Measurements from ENCODE around the gene BLOC1S5. TPM values are rescaled to one million over a fixed set of nuclear protein-coding genes. Genes with fewer than 3 reads are reported as not detected.
A peak's percentile ranks its signal among the peaks of the same experiment; 100 is the strongest.

Gene BLOC1S5
- 10 to 100 TPM; 18.2 to 23.7 TPM for total RNA-seq

- Mint-ChIP-seq H3K4me3 (peak within 1 kb of the TSS; percentile 95), H3K36me3 (peaks cover 16% of the 10 kb centered on the region), H3K4me1 (peaks cover 31% of the 10 kb centered on the region), H3K27ac (peak within 1 kb of the TSS; percentile 95), H3K9me3 (ENCODE audit: low read depth) (no peaks in the 10 kb centered on the region), H3K27me3 (no peaks in the 10 kb centered on the region)
- DNase-seq (peak; percentile 98), ATAC-seq (peak; percentile 95)
- CTCF ChIA-PET: interaction anchor here (0.8 to 1.8 kb wide), 3 partner anchors 13 to 58 kb away, joined by 3 to 11 read pairs (median 4); partner anchors contain the start of gene EEF1E1
Observed at GRCh38 chr6:8063761-8064637, at the start of gene BLOC1S5. Gene BLOC1S5 (minus strand): TSS chr6:8064389. CDS start chr6:8064376, 13 bp downstream.

- CTCF ChIA-PET: no interaction called here
- no peaks in the 10 kb centered on the region for H3K36me3 Mint-ChIP-seq
- H3K4me3 Mint-ChIP-seq: no peak overlapping the region
- peaks cover 19% of the 10 kb centered on the region for H3K27me3 Mint-ChIP-seq
- no peak overlapping the region for H3K27ac Mint-ChIP-seq
- DNase-seq (no peak), ATAC-seq (no peak)
- no peaks in the 10 kb centered on the region for H3K9me3 Mint-ChIP-seq (ENCODE audit: low read depth)
- peaks cover 1% of the 10 kb centered on the region for H3K4me1 Mint-ChIP-seq
Observed at GRCh38 chr6:8113131-8113654, 49.0 kb upstream of the BLOC1S5 start.

GRCh38 chr6:8110725-8111124 lies 46.5 kb upstream of the BLOC1S5 start:
- Mint-ChIP-seq H3K4me1 (peaks cover 2% of the 10 kb centered on the region), H3K27me3 (peaks cover 26% of the 10 kb centered on the region), H3K9me3 (ENCODE audit: low read depth) (no peaks in the 10 kb centered on the region), H3K4me3 (no peak overlapping the region), H3K27ac (no peak overlapping the region), H3K36me3 (no peaks in the 10 kb centered on the region)
- CTCF ChIA-PET: no interaction called here
- DNase-seq (no peak), ATAC-seq (no peak)

GRCh38 chr6:8110117-8110721 lies 46.0 kb upstream of the BLOC1S5 start:
- peaks cover 26% of the 10 kb centered on the region for H3K27me3 Mint-ChIP-seq
- CTCF ChIA-PET: no interaction called here
- no peak overlapping the region for H3K4me3 Mint-ChIP-seq
- no peaks in the 10 kb centered on the region for H3K9me3 Mint-ChIP-seq (ENCODE audit: low read depth)
- H3K27ac Mint-ChIP-seq: no peak overlapping the region
- no peak for DNase-seq
- no peaks in the 10 kb centered on the region for H3K36me3 Mint-ChIP-seq
- no peak for ATAC-seq
- H3K4me1 Mint-ChIP-seq: peaks cover 2% of the 10 kb centered on the region

- Mint-ChIP-seq H3K27ac (no peak overlapping the region), H3K36me3 (no peaks in the 10 kb centered on the region), H3K9me3 (ENCODE audit: low read depth) (no peaks in the 10 kb centered on the region), H3K4me3 (no peak overlapping the region), H3K27me3 (peaks cover 29% of the 10 kb centered on the region), H3K4me1 (peaks cover 2% of the 10 kb centered on the region)
- CTCF ChIA-PET: no interaction called here
- DNase-seq (no peak), ATAC-seq (no peak)
Observed at GRCh38 chr6:8108759-8109539, 44.8 kb upstream of the BLOC1S5 start.

- H3K36me3 Mint-ChIP-seq: no peaks in the 10 kb centered on the region
- ATAC-seq (no peak), DNase-seq (no peak)
- H3K4me1 Mint-ChIP-seq: peaks cover 2% of the 10 kb centered on the region
- no peak overlapping the region for H3K27ac Mint-ChIP-seq
- peaks cover 29% of the 10 kb centered on the region for H3K27me3 Mint-ChIP-seq
- H3K4me3 Mint-ChIP-seq: no peak overlapping the region
- CTCF ChIA-PET: no interaction called here
- H3K9me3 Mint-ChIP-seq (ENCODE audit: low read depth): no peaks in the 10 kb centered on the region
Observed at GRCh38 chr6:8108031-8108660, 44.0 kb upstream of the BLOC1S5 start.

GRCh38 chr6:8105791-8106190 lies 41.6 kb upstream of the BLOC1S5 start:
- H3K36me3 Mint-ChIP-seq: no peaks in the 10 kb centered on the region
- peaks cover 17% of the 10 kb centered on the region for H3K4me1 Mint-ChIP-seq
- H3K9me3 Mint-ChIP-seq (ENCODE audit: low read depth): no peaks in the 10 kb centered on the region
- no peak for ATAC-seq
- no peak for DNase-seq
- CTCF ChIA-PET: no interaction called here
- H3K27me3 Mint-ChIP-seq: peaks cover 23% of the 10 kb centered on the region
- no peak overlapping the region for H3K4me3 Mint-ChIP-seq
- H3K27ac Mint-ChIP-seq: no peak overlapping the region

- DNase-seq: no peak
- H3K9me3 Mint-ChIP-seq (ENCODE audit: low read depth): no peaks in the 10 kb centered on the region
- peaks cover 29% of the 10 kb centered on the region for H3K4me1 Mint-ChIP-seq
- H3K36me3 Mint-ChIP-seq: peaks cover 12% of the 10 kb centered on the region
- peaks cover 14% of the 10 kb centered on the region for H3K27me3 Mint-ChIP-seq
- H3K27ac Mint-ChIP-seq: no peak overlapping the region
- CTCF ChIA-PET: no interaction called here
- no peak for ATAC-seq
- no peak overlapping the region for H3K4me3 Mint-ChIP-seq
Observed at GRCh38 chr6:8103726-8104125, 39.5 kb upstream of the BLOC1S5 start.

GRCh38 chr6:8102122-8102958 lies 38.2 kb upstream of the BLOC1S5 start, which contains the start of gene EEF1E1:
Gene EEF1E1 (minus strand): TSS chr6:8102548. CDS start chr6:8102521, 27 bp downstream.
- CTCF ChIA-PET: interaction anchor here (1.2 to 1.8 kb wide), 4 partner anchors 36 to 117 kb away, joined by 3 to 11 read pairs (median 6); partner anchors contain the start of gene BLOC1S5
- H3K36me3 Mint-ChIP-seq: peaks cover 12% of the 10 kb centered on the region
- H3K9me3 Mint-ChIP-seq (ENCODE audit: low read depth): no peaks in the 10 kb centered on the region
- DNase-seq: peak; percentile 98
- peak within 1 kb of the TSS; percentile 96 for H3K4me3 Mint-ChIP-seq
- peaks cover 31% of the 10 kb centered on the region for H3K4me1 Mint-ChIP-seq
- peaks cover 8% of the 10 kb centered on the region for H3K27me3 Mint-ChIP-seq
- H3K27ac Mint-ChIP-seq: peak within 1 kb of the TSS; percentile 96
- peak; percentile 98 for ATAC-seq

GRCh38 chr6:8100159-8100854 lies 36.1 kb upstream of the BLOC1S5 start:
- Mint-ChIP-seq H3K27ac (peak overlapping the region; percentile 44), H3K4me1 (peaks cover 31% of the 10 kb centered on the region), H3K9me3 (ENCODE audit: low read depth) (no peaks in the 10 kb centered on the region), H3K4me3 (peak overlapping the region; percentile 35), H3K36me3 (peaks cover 26% of the 10 kb centered on the region), H3K27me3 (peaks cover 3% of the 10 kb centered on the region)
- CTCF ChIA-PET: interaction anchor here (1.1 to 1.4 kb wide), 2 partner anchors 11 to 35 kb away, joined by 3 read pairs; no protein-coding TSS in a partner anchor
- DNase-seq: no peak
- no peak for ATAC-seq

GRCh38 chr6:8090650-8091049 lies 26.5 kb upstream of the BLOC1S5 start:
- Mint-ChIP-seq H3K4me3 (no peak overlapping the region), H3K27me3 (no peaks in the 10 kb centered on the region), H3K4me1 (peaks cover 16% of the 10 kb centered on the region), H3K9me3 (ENCODE audit: low read depth) (peaks cover 10% of the 10 kb centered on the region), H3K27ac (no peak overlapping the region), H3K36me3 (peaks cover 71% of the 10 kb centered on the region)
- DNase-seq (no peak), ATAC-seq (no peak)
- CTCF ChIA-PET: no interaction called here

Data from activated CD8-positive, alpha-beta memory T cell treated with anti-CD3 and anti-CD28 coated beads, Interleukin-2, amount 10 ng/mL, durations not matched to agents 7 days and 5 days (primary cell).